Dermis lymphatic vessel endothelial cell (primary cell): ENCODE measurements around the gene RAB39B. TPM values are rescaled to one million over a fixed set of nuclear protein-coding genes. Genes with fewer than 3 reads are reported as not detected.

Source experiments
- total RNA-seq: library from RNA; depleted of rRNA; stranded (reverse); fragments of >200 nt; gene quantifications from 2 replicates; pipeline ENCODE4 v1.2.1, GENCODE V29; 2014

The RAB39B gene, protein sequence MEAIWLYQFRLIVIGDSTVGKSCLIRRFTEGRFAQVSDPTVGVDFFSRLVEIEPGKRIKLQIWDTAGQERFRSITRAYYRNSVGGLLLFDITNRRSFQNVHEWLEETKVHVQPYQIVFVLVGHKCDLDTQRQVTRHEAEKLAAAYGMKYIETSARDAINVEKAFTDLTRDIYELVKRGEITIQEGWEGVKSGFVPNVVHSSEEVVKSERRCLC
- 0.11 and 0.52 TPM in 2 replicates for total RNA-seq

GRCh38 chrX:155263854-155264628 is at the start of gene RAB39B:
Gene RAB39B, minus strand, starts transcription at chrX:155264491. Its CDS starts 203 bp downstream, at chrX:155264288.

GRCh38 chrX:155216179-155216939 is 47.9 kb downstream of the RAB39B start, which contains the start of gene VBP1:
Gene VBP1, plus strand, starts transcription at chrX:155216460. Its CDS starts 23 bp downstream, at chrX:155216483.

Other genes with a start within 250 kb of the RAB39B start
- gene F8, start 241.8 kb downstream of the RAB39B start, total RNA-seq = 15.1 and 22.4 TPM in 2 replicates
- gene FUNDC2, start 237.6 kb downstream of the RAB39B start, total RNA-seq = 98.7 and 111 TPM in 2 replicates
- gene CMC4, start 193.4 kb downstream of the RAB39B start, total RNA-seq = 9.4 and 10.7 TPM in 2 replicates
- 17.6 and 20.7 TPM in 2 replicates for gene MTCP1, start 193.4 kb downstream of the RAB39B start, total RNA-seq
- 11.3 and 11.5 TPM in 2 replicates for gene BRCC3, start 193.0 kb downstream of the RAB39B start, total RNA-seq
- gene VBP1, start 48.0 kb downstream of the RAB39B start, total RNA-seq = 48.9 and 57.2 TPM in 2 replicates
- 11.3 and 27.2 TPM in 2 replicates for gene CLIC2, start 70.1 kb upstream of the RAB39B start, total RNA-seq
- gene F8A2, start 117.6 kb upstream of the RAB39B start, total RNA-seq = not detected in 2 replicates
- 0.52 and 0.65 TPM in 2 replicates for gene F8A3, start 194.1 kb upstream of the RAB39B start, total RNA-seq